ENCODE measurements around the gene CRIP3.

- TF ChIP-seq CTCF (conservative IDR thresholded peaks at IDR 0.05; ENCODE audit: low read length), result no peak
- TF ChIP-seq EZH2phosphoT487 (IDR thresholded peaks at IDR 0.05; ENCODE audit: borderline replicate concordance), result no peak
Measured at GRCh38 chr6:43258180-43258579, 50.4 kb downstream of the CRIP3 start.
